Left lung (tissue), 10 donors: ENCODE results near the gene ADGRG7. TPM values are rescaled to one million over a fixed set of nuclear protein-coding genes. Genes with fewer than 3 reads are reported as not detected.
"Not testable (repeated sequence)": the region's sequence is repeated elsewhere in the genome, so short reads cannot be mapped to it uniquely, and the experiment has no call there.

Source experiments
- ATAC-seq: fragments of 200-7000 bp; cut with Tn5 transposase; one replicate; pipeline ENCODE4 v1.9.1; 2020; ENCODE audit warnings: moderate library complexity
- DNase-seq, 4 donors: peaks; one replicate each; pipeline ENCODE4 v3.0.0-alpha.2; 2013 to 2020
- H3K27ac ChIP-seq, 2 donors: fragments of 200-600 bp; sonication (generic) in 1 of 2; one replicate each; pipeline versions ENCODE4 v1.5.0 to v1.8.0; 2020 to 2021
- H3K27me3 ChIP-seq, 2 donors: fragments of 200-600 bp; sonication (generic) in 1 of 2; one replicate each; pipeline versions ENCODE4 v1.5.0 to v1.8.0; 2020 to 2021
- H3K36me3 ChIP-seq, 2 donors: fragments of 200-600 bp; sonication (generic) in 1 of 2; one replicate each; pipeline versions ENCODE4 v1.5.0 to v1.8.0; 2020 to 2021
- H3K4me1 ChIP-seq, 2 donors: fragments of 200-600 bp; one replicate each; pipeline ENCODE4 v1.8.0; 2021
- H3K4me3 ChIP-seq, 2 donors: fragments of 200-600 bp; sonication (generic) in 1 of 2; one replicate each; pipeline versions ENCODE4 v1.5.0 to v1.8.0; 2020 to 2021; ENCODE audit warnings: mild to moderate bottlenecking in 1 of 2
- H3K9me3 ChIP-seq, 2 donors: fragments of 200-600 bp; sonication (generic) in 1 of 2; one replicate each; pipeline versions ENCODE4 v1.5.0 to v1.8.0; 2020 to 2021
- CTCF ChIP-seq, 2 donors: fragments of 200-600 bp; sonication (generic) in 1 of 2; IDR thresholded peaks; one replicate each; pipeline versions ENCODE4 v1.5.0 to v1.8.0; 2021; ENCODE audit warnings: antibody characterized with exemption in 2 of 2
- intact Hi-C, 2 donors: fragments of 100-400 bp; cut with DNase I; formaldehyde crosslinking; loops; one replicate each; pipeline versions ENCODE4 v1.11.2 to v1.14.2; 2022
- polyA plus RNA-seq, 6 donors: library from polyadenylated mRNA; unstranded; fragments of 120-200 nt; gene quantifications; one replicate each; pipeline ENCODE4 v1.2.1, GENCODE V29; 2013; ENCODE audit not compliant: insufficient read length in 6 of 6
- total RNA-seq, 2 donors: library from RNA; stranded (reverse); fragmentation: NEBNext Ultra II Directional; extraction: Animal tissue kit (Norgen Biotek cat#: 25700); gene quantifications; one replicate each; pipeline ENCODE4 v1.2.1, GENCODE V29; 2021
- donor health status: DM: no; HTN: yes; CAD: no.
- donor health status: DM: no; HTN: no; CAD: no.

Gene ADGRG7
- total and polyA plus RNA-seq, 8 donors: not detected

DNA sequence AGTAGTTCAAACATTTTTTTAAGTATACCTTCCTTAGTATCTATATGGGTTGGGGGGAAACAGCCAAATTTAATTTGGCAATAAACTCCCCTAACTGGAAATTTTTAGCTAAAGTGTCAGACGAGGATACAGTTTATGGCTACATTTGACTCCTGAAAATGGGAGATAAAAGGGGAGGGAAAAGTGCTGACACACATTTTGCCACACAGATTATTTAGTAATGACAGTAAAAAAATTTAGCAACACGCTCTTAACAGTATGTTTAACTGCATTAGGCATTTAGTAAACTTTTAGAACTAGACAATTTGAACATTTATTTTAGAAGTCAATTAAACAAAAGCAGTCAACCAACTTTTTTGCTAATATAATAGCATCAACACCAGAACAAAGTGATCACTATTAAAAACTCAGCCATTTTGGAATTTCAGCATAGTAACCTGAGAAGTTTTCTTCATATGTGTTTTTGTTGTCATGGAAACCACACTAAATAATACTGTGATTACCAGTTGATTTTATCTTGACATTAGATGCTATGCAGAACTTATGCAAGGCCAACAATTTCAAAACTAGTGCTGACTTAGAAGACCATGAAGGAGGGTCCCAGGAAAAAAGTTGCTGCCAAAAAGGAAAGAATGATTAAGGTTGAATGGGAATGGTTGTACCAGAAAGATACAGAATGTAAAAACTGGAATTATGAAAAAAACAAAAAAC, 52.9 kb downstream of the ADGRG7 start:
- no peaks in the 10 kb centered on the region for H3K4me1 ChIP-seq
- intact Hi-C loops: no loop called here
- H3K4me3 ChIP-seq: no peak overlapping the region
- no peaks in the 10 kb centered on the region for H3K27me3 ChIP-seq
- TF ChIP-seq CTCF (IDR thresholded peaks at IDR 0.05): no peak
- DNase-seq: peak in 1 of 4 donors; percentile 12
- H3K27ac ChIP-seq: no peak overlapping the region
- H3K36me3 ChIP-seq: no peaks in the 10 kb centered on the region
- H3K9me3 ChIP-seq: peaks cover 0 to under 1% of the 10 kb centered on the region in 2 donors
- no peak for ATAC-seq

GRCh38 chr3:100665230-100665629, 55.8 kb downstream of the ADGRG7 start:
- DNase-seq (no peak), ATAC-seq (no peak)
- Histone ChIP-seq H3K9me3 (peaks cover 0 to 12% of the 10 kb centered on the region in 2 donors), H3K27ac (no peak overlapping the region), H3K4me3 (no peak overlapping the region), H3K27me3 (no peaks in the 10 kb centered on the region), H3K4me1 (no peaks in the 10 kb centered on the region), H3K36me3 (no peaks in the 10 kb centered on the region)
- no peak for TF ChIP-seq CTCF (IDR thresholded peaks at IDR 0.05)
- intact Hi-C loops: no loop called here

DNA sequence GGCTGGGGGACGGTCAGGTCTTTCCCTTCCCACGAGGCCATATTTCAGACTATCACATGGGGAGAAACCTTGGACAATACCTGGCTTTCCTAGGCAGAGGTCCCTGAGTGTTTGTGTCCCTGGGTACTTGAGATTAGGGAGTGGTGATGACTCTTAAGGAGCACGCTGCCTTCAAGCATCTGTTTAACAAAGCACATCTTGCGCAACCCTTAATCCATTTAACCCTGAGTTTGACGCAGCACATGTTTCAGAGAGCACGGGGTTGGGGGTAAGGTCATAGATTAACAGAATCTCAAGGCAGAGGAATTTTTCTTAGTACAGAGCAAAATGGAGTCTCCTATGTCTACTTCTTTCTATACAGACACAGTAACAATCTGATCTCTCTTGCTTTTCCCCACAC, 57.3 kb downstream of the ADGRG7 start:
- DNase-seq: peak in 1 of 4 donors; percentile 18

GRCh38 chr3:100667316-100667715, 57.9 kb downstream of the ADGRG7 start:
- intact Hi-C loops, H3K27ac ChIP-seq, H3K36me3 ChIP-seq, H3K4me3 ChIP-seq, DNase-seq, H3K27me3 ChIP-seq, ATAC-seq, H3K4me1 ChIP-seq: not testable (repeated sequence)
- peaks cover 0 to 24% of the 10 kb centered on the region in 2 donors for H3K9me3 ChIP-seq

More for the DNA sequence above, 57.3 kb downstream of the ADGRG7 start:
- intact Hi-C loops, H3K4me1 ChIP-seq, H3K4me3 ChIP-seq, ATAC-seq, H3K36me3 ChIP-seq, H3K27ac ChIP-seq, H3K27me3 ChIP-seq: not testable (repeated sequence)
- H3K9me3 ChIP-seq: peaks cover 0 to 24% of the 10 kb centered on the region in 2 donors

- H3K27ac ChIP-seq, intact Hi-C loops, H3K27me3 ChIP-seq, DNase-seq, H3K4me1 ChIP-seq, H3K36me3 ChIP-seq, ATAC-seq, H3K4me3 ChIP-seq: not testable (repeated sequence)
- peaks cover 0 to 24% of the 10 kb centered on the region in 2 donors for H3K9me3 ChIP-seq
Observed at GRCh38 chr3:100670995-100671394, 61.6 kb downstream of the ADGRG7 start.

GRCh38 chr3:100681496-100681895, 72.1 kb downstream of the ADGRG7 start:
- Histone ChIP-seq H3K27me3 (no peaks in the 10 kb centered on the region), H3K27ac (no peak overlapping the region), H3K36me3 (no peaks in the 10 kb centered on the region), H3K4me3 (no peak overlapping the region), H3K9me3 (no peaks in the 10 kb centered on the region), H3K4me1 (no peaks in the 10 kb centered on the region)
- ATAC-seq: no peak
- no peak for DNase-seq
- no peak for TF ChIP-seq CTCF (IDR thresholded peaks at IDR 0.05)
- intact Hi-C loops: no loop called here
